Measurements from ENCODE around the gene HDGFL1. TPM values are rescaled to one million over a fixed set of nuclear protein-coding genes. Genes with fewer than 3 reads are reported as not detected.

The HDGFL1 gene
- total RNA-seq, 1 experiment from 2014 or later, result not detected

GRCh38 chr6:22614547-22614946 is 45.2 kb downstream of the HDGFL1 start:
- H3K4me3 Mint-ChIP-seq, result no peak overlapping the region
- H3K27me3 Mint-ChIP-seq (ENCODE audit: low read depth), result no peaks in the 10 kb centered on the region
- H3K9me3 Mint-ChIP-seq, result peaks cover 19% of the 10 kb centered on the region
- DNase-seq (ENCODE audit: low spot score), result no peak
- TF ChIP-seq PRRX2 (CRISPR knock-in tag; IDR thresholded peaks at IDR 0.05) (no peak), TP53 (CRISPR knock-in tag; IDR thresholded peaks at IDR 0.05) (no peak), ESRRA (CRISPR knock-in tag; IDR thresholded peaks at IDR 0.05; ENCODE audit: borderline replicate concordance) (no peak)
- peaks cover 12% of the 10 kb centered on the region for H3K36me3 Mint-ChIP-seq
- H3K27ac Mint-ChIP-seq, result no peak overlapping the region
- POLR2A ChIA-PET, result no interaction called here
- no peak for ATAC-seq
- H3K4me1 Mint-ChIP-seq, result peaks cover 15% of the 10 kb centered on the region
- CTCF ChIA-PET, result no interaction called here

GRCh38 chr6:22621028-22621427 is 51.7 kb downstream of the HDGFL1 start:
- H3K9me3 Mint-ChIP-seq, result peaks cover 19% of the 10 kb centered on the region
- no peak overlapping the region for H3K4me3 Mint-ChIP-seq
- ATAC-seq (no peak), DNase-seq (ENCODE audit: low spot score) (no peak)
- no peak overlapping the region; the same call in 1 of the 2 replicates for H3K27ac Mint-ChIP-seq
- ChIA-PET POLR2A (no interaction called here), CTCF (no interaction called here)
- peaks cover 12% of the 10 kb centered on the region for H3K36me3 Mint-ChIP-seq
- TF ChIP-seq ZNF416 (CRISPR knock-in tag; IDR thresholded peaks at IDR 0.05), result no peak
- TF ChIP-seq ETV6 (CRISPR knock-in tag; IDR thresholded peaks at IDR 0.05), result no peak
- TF ChIP-seq AFF4 (CRISPR knock-in tag; IDR thresholded peaks at IDR 0.05; ENCODE audit: borderline replicate concordance), result no peak
- TF ChIP-seq ZNF425 (CRISPR knock-in tag; conservative IDR thresholded peaks at IDR 0.05), result no peak
- TF ChIP-seq FOXP1 (CRISPR knock-in tag; IDR thresholded peaks at IDR 0.05; ENCODE audit: borderline replicate concordance), result no peak
- no peak for TF ChIP-seq ZNF396 (CRISPR knock-in tag; IDR thresholded peaks at IDR 0.05; ENCODE audit: borderline replicate concordance)
- no peak for TF ChIP-seq FOXK1 (CRISPR knock-in tag; IDR thresholded peaks at IDR 0.05)
- TF ChIP-seq, protein P1, sequence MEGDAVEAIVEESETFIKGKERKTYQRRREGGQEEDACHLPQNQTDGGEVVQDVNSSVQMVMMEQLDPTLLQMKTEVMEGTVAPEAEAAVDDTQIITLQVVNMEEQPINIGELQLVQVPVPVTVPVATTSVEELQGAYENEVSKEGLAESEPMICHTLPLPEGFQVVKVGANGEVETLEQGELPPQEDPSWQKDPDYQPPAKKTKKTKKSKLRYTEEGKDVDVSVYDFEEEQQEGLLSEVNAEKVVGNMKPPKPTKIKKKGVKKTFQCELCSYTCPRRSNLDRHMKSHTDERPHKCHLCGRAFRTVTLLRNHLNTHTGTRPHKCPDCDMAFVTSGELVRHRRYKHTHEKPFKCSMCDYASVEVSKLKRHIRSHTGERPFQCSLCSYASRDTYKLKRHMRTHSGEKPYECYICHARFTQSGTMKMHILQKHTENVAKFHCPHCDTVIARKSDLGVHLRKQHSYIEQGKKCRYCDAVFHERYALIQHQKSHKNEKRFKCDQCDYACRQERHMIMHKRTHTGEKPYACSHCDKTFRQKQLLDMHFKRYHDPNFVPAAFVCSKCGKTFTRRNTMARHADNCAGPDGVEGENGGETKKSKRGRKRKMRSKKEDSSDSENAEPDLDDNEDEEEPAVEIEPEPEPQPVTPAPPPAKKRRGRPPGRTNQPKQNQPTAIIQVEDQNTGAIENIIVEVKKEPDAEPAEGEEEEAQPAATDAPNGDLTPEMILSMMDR (IDR thresholded peaks at IDR 0.05), result no peak
- no peak for TF ChIP-seq ZNF532 (CRISPR knock-in tag; IDR thresholded peaks at IDR 0.05; ENCODE audit: borderline replicate concordance)
- TF ChIP-seq ELF4 (CRISPR knock-in tag; IDR thresholded peaks at IDR 0.05; ENCODE audit: low read depth), result no peak
- TF ChIP-seq ZNF219 (CRISPR knock-in tag; IDR thresholded peaks at IDR 0.05; ENCODE audit: borderline replicate concordance), result no peak
- no peak for TF ChIP-seq ZNF121 (CRISPR knock-in tag; IDR thresholded peaks at IDR 0.05)
- no peaks in the 10 kb centered on the region for H3K27me3 Mint-ChIP-seq (ENCODE audit: low read depth)
- peaks cover 33% of the 10 kb centered on the region for H3K4me1 Mint-ChIP-seq
